C1 segment of cervical spinal cord (tissue), 14 donors: ENCODE measurements around the gene TRIM23.
A peak's percentile ranks its signal among the peaks of the same experiment; 100 is the strongest.

Experiments
- DNase-seq, 14 donors: peaks; one replicate each; lab custom pipeline; 2025; lab: John Stamatoyannopoulos, UW

The TRIM23 gene

GRCh38 chr5:65566505-65566904 lies 57.6 kb downstream of the TRIM23 start:
- DNase-seq: no peak

- DNase-seq: peak in 1 of 14 donors; percentile 18
Measured at GRCh38 chr5:65563777-65564176, 60.4 kb downstream of the TRIM23 start.

DNA sequence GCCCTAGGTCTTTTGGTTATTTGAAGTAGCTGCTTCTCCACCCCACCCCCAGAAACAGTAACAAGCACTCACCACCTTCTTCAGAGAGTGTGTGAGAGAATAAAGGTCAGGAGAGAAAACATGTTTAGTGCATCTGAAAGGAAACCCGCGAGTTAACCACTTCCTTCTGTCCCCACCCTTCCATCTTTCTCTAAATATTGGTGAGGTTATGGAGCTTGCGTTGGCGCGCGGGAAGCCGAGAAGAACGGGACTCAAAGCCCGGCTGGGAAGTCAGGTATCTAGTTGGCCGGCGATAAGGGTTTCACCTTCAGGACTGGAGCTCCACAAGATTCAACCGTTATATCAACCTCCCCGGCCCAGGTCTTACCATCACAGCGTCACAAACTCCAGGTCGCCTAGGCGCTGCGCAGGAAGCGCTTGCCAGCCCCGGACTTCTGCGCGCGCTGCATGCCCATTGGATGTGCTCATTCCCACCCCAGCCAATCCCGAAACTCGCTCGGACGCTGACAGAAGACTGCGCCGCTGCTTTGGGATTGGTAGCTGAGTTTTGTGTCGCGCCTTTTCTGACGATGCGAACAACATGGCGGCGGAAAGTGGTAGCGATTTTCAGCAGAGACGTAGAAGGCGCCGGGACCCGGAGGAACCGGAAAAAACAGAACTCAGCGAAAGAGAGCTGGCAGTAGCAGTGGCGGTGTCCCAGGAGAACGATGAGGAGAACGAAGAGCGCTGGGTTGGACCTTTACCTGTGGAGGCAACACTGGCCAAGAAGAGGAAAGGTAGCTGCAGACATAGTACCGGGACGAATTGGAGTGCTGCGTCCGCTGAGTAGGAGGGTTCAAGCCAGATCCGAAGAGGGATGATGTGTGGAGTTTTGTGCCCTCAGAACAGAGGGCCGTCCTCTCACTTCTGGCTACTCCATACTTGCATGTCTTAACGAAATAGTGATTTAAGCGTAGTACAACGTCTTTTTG lies 61.1 kb downstream of the TRIM23 start, which contains the start of the genes CENPK and PPWD1:
Gene CENPK, minus strand, starts transcription at position 438 of the 971 bp plus-strand sequence. CDS start 8,261 bp downstream, outside the sequence.
Gene PPWD1, plus strand, starts transcription at position 566 of the 971 bp plus-strand sequence. Its CDS starts 15 bp downstream, at position 581.
- DNase-seq: peak; percentile 58 to 94 (median 91)

- DNase-seq: no peak
Measured at GRCh38 chr5:65556718-65557117, 67.4 kb downstream of the TRIM23 start.

- DNase-seq: no peak
Measured at GRCh38 chr5:65556181-65556580, 68.0 kb downstream of the TRIM23 start.

- no peak for DNase-seq
Measured at GRCh38 chr5:65555287-65555686, 68.8 kb downstream of the TRIM23 start.

DNA sequence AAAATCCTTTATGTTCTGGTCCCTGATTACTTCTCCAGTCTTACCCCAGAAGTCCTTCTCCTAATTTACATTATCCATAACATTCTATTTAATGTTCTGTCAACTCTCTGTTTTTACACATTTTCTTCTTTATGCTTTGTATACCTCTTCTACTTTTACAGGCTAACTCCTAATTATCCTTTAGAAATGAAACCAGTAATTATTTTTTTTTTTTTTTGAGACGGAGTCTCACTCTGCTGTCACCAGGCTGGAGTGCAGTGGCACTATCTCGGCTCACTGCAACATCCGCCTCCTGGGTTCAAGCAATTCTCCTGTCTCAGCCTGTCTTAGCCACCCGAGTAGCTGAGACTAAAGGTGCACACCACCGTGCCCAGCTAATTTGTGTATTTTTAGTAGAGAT lies 70.2 kb downstream of the TRIM23 start:
- DNase-seq: no peak

DNA sequence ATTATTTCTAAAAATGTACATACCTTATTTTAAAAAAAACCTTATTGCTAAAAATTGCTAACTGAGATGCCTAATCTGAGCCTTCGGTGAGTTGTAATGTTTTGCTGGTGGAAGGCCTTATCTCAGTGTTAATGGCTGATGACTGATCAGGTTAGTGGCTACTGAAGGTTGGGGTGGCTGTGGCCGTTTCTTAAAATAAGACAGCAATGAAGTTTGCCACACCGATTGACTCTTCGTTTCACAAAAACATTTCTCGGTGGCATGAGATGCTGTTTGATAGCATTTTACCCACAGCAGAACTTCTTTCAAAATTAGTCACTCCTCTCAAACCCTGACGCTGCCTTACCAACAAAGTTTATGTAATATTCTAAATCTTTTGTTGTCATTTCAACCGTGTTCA lies 75.9 kb downstream of the TRIM23 start:
- no peak for DNase-seq

DNA sequence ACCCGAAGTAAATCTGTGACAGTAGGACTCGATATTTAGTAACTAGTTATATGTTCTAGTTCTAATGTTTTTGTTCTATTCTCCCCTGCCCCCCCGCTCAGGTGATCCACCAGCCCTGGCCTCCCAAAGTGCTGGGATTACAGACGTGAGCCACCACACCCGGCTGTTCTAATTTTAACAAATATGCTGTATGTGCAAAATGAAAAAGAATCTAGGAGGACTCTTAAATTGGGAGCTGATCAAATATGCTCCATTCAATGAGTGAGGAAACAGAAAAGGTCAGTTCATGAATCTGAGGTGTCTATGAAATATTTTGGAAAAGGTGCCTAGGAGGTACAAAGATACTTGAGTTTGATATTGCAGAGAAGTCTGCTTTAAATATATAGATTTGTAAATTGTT lies 78.0 kb downstream of the TRIM23 start:
- DNase-seq: no peak

DNA sequence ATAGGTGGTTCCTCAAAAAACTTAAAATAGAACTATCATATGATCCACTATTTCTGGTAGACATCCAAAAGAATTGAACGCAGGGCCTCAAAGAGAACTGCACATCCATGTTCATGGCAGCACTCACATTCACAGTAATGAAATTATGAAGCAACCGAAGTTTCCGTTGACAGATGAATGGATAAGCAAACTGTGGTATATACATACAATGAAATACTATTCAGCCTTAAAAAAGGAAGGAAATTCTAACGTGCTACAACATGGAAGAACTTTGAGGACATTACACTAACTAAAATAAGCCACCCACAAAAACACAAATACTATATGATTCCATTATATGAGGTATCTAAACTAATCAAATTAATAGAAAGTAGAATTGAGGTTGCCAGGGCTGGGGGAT lies 79.7 kb downstream of the TRIM23 start:
- no peak for DNase-seq

GRCh38 chr5:65539827-65540226 lies 84.3 kb downstream of the TRIM23 start:
- no peak for DNase-seq
